ENCODE data around the gene LMF2. TPM values are rescaled to one million over a fixed set of nuclear protein-coding genes. Genes with fewer than 3 reads are reported as not detected.
A peak's percentile ranks its signal among the peaks of the same experiment; 100 is the strongest.

Gene LMF2
- total RNA-seq, 1 donor from 2014 or later, result 93.2 TPM

GRCh38 chr22:50530877-50531545, 23.5 kb upstream of the LMF2 start:
- no peak for FAIRE-seq

DNA sequence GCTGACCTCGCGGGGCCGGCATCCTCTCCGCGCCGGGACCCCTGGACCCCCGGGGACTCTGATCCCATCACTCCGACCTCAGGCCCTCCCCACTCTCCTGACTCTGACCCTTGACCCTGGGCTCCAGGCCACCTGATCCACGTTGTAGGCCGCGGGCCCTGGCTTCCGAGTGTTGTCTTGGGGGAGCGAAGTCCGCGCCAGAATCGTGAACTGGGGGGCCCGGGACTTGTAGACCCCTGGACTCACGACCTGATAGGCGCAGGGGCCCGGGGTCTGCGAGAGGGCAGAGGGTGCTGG, 23.0 kb upstream of the LMF2 start:
- H2AFZ ChIP-seq (ENCODE audit: low read depth, low read length), result no peak overlapping the region
- H3K4me3 Mint-ChIP-seq (ENCODE audit: unreplicated experiment), result no peak overlapping the region

More at GRCh38 chr22:50530877-50531545, 23.5 kb upstream of the LMF2 start:
- H3K4me2 ChIP-seq (ENCODE audit: low read length), result peak overlapping the region; percentile 70
- H3K79me2 ChIP-seq (ENCODE audit: insufficient read depth, low read length), result peaks cover 8% of the 10 kb centered on the region
- peaks cover 30% of the 10 kb centered on the region for H3K27me3 ChIP-seq (ENCODE audit: insufficient read depth, low read length)
- DNase-seq (ENCODE audit: low read depth), result peak; percentile 64
- H4K20me1 ChIP-seq (ENCODE audit: insufficient read depth, low read length), result peaks cover 17% of the 10 kb centered on the region
- Mint-ChIP-seq H3K27ac (ENCODE audit: unreplicated experiment) (no peak overlapping the region), H3K4me3 (ENCODE audit: unreplicated experiment) (peak overlapping the region; percentile 66), H3K27me3 (ENCODE audit: low read depth, unreplicated experiment) (peaks cover 9% of the 10 kb centered on the region), H3K36me3 (ENCODE audit: low read depth, unreplicated experiment) (peaks cover 2% of the 10 kb centered on the region), H3K4me1 (ENCODE audit: low read depth, unreplicated experiment) (no peaks in the 10 kb centered on the region), H3K9me3 (ENCODE audit: unreplicated experiment) (peaks cover 7% of the 10 kb centered on the region)
- no peak overlapping the region for H3K9ac ChIP-seq (ENCODE audit: low read length)
- TF ChIP-seq, protein P1, sequence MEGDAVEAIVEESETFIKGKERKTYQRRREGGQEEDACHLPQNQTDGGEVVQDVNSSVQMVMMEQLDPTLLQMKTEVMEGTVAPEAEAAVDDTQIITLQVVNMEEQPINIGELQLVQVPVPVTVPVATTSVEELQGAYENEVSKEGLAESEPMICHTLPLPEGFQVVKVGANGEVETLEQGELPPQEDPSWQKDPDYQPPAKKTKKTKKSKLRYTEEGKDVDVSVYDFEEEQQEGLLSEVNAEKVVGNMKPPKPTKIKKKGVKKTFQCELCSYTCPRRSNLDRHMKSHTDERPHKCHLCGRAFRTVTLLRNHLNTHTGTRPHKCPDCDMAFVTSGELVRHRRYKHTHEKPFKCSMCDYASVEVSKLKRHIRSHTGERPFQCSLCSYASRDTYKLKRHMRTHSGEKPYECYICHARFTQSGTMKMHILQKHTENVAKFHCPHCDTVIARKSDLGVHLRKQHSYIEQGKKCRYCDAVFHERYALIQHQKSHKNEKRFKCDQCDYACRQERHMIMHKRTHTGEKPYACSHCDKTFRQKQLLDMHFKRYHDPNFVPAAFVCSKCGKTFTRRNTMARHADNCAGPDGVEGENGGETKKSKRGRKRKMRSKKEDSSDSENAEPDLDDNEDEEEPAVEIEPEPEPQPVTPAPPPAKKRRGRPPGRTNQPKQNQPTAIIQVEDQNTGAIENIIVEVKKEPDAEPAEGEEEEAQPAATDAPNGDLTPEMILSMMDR (IDR thresholded peaks at IDR 0.05; ENCODE audit: insufficient read depth, low read depth, low read length), result no peak
- no peak for TF ChIP-seq EZH2 (IDR thresholded peaks at IDR 0.05; ENCODE audit: insufficient read depth, low read length)
- H3K9me3 ChIP-seq (ENCODE audit: insufficient read depth, low read depth, low read length), result no peaks in the 10 kb centered on the region
- H2AFZ ChIP-seq (ENCODE audit: low read depth, low read length), result no peak overlapping the region
- peak overlapping the region; percentile 17 for H3K4me3 ChIP-seq (ENCODE audit: insufficient read depth, low read depth, low read length)
- no peak overlapping the region for H3K27ac ChIP-seq (ENCODE audit: low read depth, low read length)
- peaks cover 18% of the 10 kb centered on the region for H3K4me1 ChIP-seq (ENCODE audit: insufficient read depth, low read length)
- H3K36me3 ChIP-seq (ENCODE audit: insufficient read depth, low read length), result no peaks in the 10 kb centered on the region

More for the DNA sequence above, 23.0 kb upstream of the LMF2 start:
- DNase-seq (ENCODE audit: low read depth) (no peak), FAIRE-seq (no peak)
- H3K27me3 ChIP-seq (ENCODE audit: insufficient read depth, low read length), result peaks cover 30% of the 10 kb centered on the region
- Mint-ChIP-seq H3K9me3 (ENCODE audit: unreplicated experiment) (peaks cover 7% of the 10 kb centered on the region), H3K36me3 (ENCODE audit: low read depth, unreplicated experiment) (peaks cover 2% of the 10 kb centered on the region), H3K27me3 (ENCODE audit: low read depth, unreplicated experiment) (peaks cover 9% of the 10 kb centered on the region), H3K27ac (ENCODE audit: unreplicated experiment) (no peak overlapping the region), H3K4me1 (ENCODE audit: low read depth, unreplicated experiment) (no peaks in the 10 kb centered on the region)
- peaks cover 8% of the 10 kb centered on the region for H3K79me2 ChIP-seq (ENCODE audit: insufficient read depth, low read length)
- no peak overlapping the region for H3K27ac ChIP-seq (ENCODE audit: low read depth, low read length)
- H3K4me3 ChIP-seq (ENCODE audit: insufficient read depth, low read depth, low read length), result peak overlapping the region; percentile 23
- no peaks in the 10 kb centered on the region for H3K9me3 ChIP-seq (ENCODE audit: insufficient read depth, low read depth, low read length)
- no peaks in the 10 kb centered on the region for H3K36me3 ChIP-seq (ENCODE audit: insufficient read depth, low read length)
- peaks cover 17% of the 10 kb centered on the region for H4K20me1 ChIP-seq (ENCODE audit: insufficient read depth, low read length)
- H3K4me2 ChIP-seq (ENCODE audit: low read length), result peak overlapping the region; percentile 70
- H3K9ac ChIP-seq (ENCODE audit: low read length), result no peak overlapping the region
- TF ChIP-seq, protein P1 (IDR thresholded peaks at IDR 0.05; ENCODE audit: insufficient read depth, low read depth, low read length), result no peak
- no peak for TF ChIP-seq EZH2 (IDR thresholded peaks at IDR 0.05; ENCODE audit: insufficient read depth, low read length)
- peaks cover 18% of the 10 kb centered on the region for H3K4me1 ChIP-seq (ENCODE audit: insufficient read depth, low read length)
